GM19193 (cell line): ENCODE data around the gene PLEKHA5.

ENCODE experiments used
- POLR2A ChIP-seq: IDR thresholded peaks from 4 replicates; pipeline ENCODE4 v1.6.1; 2011; ENCODE audit not compliant: insufficient read depth, insufficient read length; ENCODE audit errors: extremely low read depth

The PLEKHA5 gene

GRCh38 chr12:19120795-19121194 lies 8.7 kb upstream of the PLEKHA5 start:
- TF ChIP-seq POLR2A, result no peak

- TF ChIP-seq POLR2A, result no peak
Measured at GRCh38 chr12:19121449-19122018, 8.0 kb upstream of the PLEKHA5 start.

GRCh38 chr12:19125325-19125724 lies 4.2 kb upstream of the PLEKHA5 start:
- TF ChIP-seq POLR2A, result no peak

- TF ChIP-seq POLR2A, result no peak
Measured at GRCh38 chr12:19127270-19127669, 2.3 kb upstream of the PLEKHA5 start.

- no peak for TF ChIP-seq POLR2A
Measured at GRCh38 chr12:19128485-19128884, 1.0 kb upstream of the PLEKHA5 start.

- no peak for TF ChIP-seq POLR2A
Measured at GRCh38 chr12:19129122-19129485, 429 bp upstream of the PLEKHA5 start.

GRCh38 chr12:19130224-19131024 lies 891 bp downstream of the PLEKHA5 start:
- TF ChIP-seq POLR2A, result no peak

- no peak for TF ChIP-seq POLR2A
Measured at GRCh38 chr12:19131025-19131444, 1.5 kb downstream of the PLEKHA5 start.

GRCh38 chr12:19138551-19138950 lies 9.0 kb downstream of the PLEKHA5 start:
- no peak for TF ChIP-seq POLR2A

GRCh38 chr12:19138956-19139355 lies 9.4 kb downstream of the PLEKHA5 start:
- TF ChIP-seq POLR2A, result no peak

GRCh38 chr12:19139615-19140194 lies 10.2 kb downstream of the PLEKHA5 start:
- no peak for TF ChIP-seq POLR2A

GRCh38 chr12:19140381-19141236 lies 11.1 kb downstream of the PLEKHA5 start:
- no peak for TF ChIP-seq POLR2A

- no peak for TF ChIP-seq POLR2A
Measured at GRCh38 chr12:19142499-19142898, 13.0 kb downstream of the PLEKHA5 start.

- TF ChIP-seq POLR2A, result no peak
Measured at GRCh38 chr12:19144287-19144686, 14.8 kb downstream of the PLEKHA5 start.

- no peak for TF ChIP-seq POLR2A
Measured at GRCh38 chr12:19144985-19145384, 15.5 kb downstream of the PLEKHA5 start.
